Activated T-cell treated with anti-CD3 and anti-CD28 coated beads, Interleukin-2, amount 50 U/mL, for 24 hours (primary cell): ENCODE data around the gene ADCY9.
A peak's percentile ranks its signal among the peaks of the same experiment; 100 is the strongest.
"Not testable (repeated sequence)": the region's sequence is repeated elsewhere in the genome, so short reads cannot be mapped to it uniquely, and the experiment has no call there.

Source experiments
- DNase-seq: peaks from one replicate; pipeline ENCODE4 v3.0.0-alpha.2; 2020
- H3K27ac Mint-ChIP-seq: 2 replicates; pipeline ENCODE4 v1.8.0; 2020; ENCODE audit warnings: mild to moderate bottlenecking, mixed read lengths
- H3K27me3 Mint-ChIP-seq: 2 replicates; pipeline ENCODE4 v1.8.0; 2020; ENCODE audit warnings: mixed read lengths
- H3K36me3 Mint-ChIP-seq: 2 replicates; pipeline ENCODE4 v1.8.0; 2020; ENCODE audit warnings: low read depth, mixed read lengths
- H3K4me1 Mint-ChIP-seq: 2 replicates; pipeline ENCODE4 v1.8.0; 2020; ENCODE audit warnings: low read depth, mixed read lengths
- H3K4me3 Mint-ChIP-seq: 2 replicates; pipeline ENCODE4 v1.8.0; 2020; ENCODE audit warnings: mild to moderate bottlenecking, moderate library complexity, mixed read lengths
- H3K9me3 Mint-ChIP-seq: 2 replicates; pipeline ENCODE4 v1.8.0; 2020; ENCODE audit warnings: mixed read lengths

Gene ADCY9

GRCh38 chr16:3965781-3966582 lies 150.3 kb downstream of the ADCY9 start:
- Mint-ChIP-seq H3K27ac (no peak overlapping the region), H3K27me3 (no peaks in the 10 kb centered on the region), H3K4me3 (no peak overlapping the region), H3K9me3 (no peaks in the 10 kb centered on the region), H3K36me3 (peaks cover 20% of the 10 kb centered on the region), H3K4me1 (peaks cover 21% of the 10 kb centered on the region)
- no peak for DNase-seq

GRCh38 chr16:3965306-3965705 lies 150.9 kb downstream of the ADCY9 start:
- no peaks in the 10 kb centered on the region for H3K9me3 Mint-ChIP-seq
- peaks cover 20% of the 10 kb centered on the region for H3K36me3 Mint-ChIP-seq
- no peak overlapping the region for H3K4me3 Mint-ChIP-seq
- no peak for DNase-seq
- no peaks in the 10 kb centered on the region for H3K27me3 Mint-ChIP-seq
- H3K4me1 Mint-ChIP-seq = peaks cover 28% of the 10 kb centered on the region
- no peak overlapping the region for H3K27ac Mint-ChIP-seq

DNA sequence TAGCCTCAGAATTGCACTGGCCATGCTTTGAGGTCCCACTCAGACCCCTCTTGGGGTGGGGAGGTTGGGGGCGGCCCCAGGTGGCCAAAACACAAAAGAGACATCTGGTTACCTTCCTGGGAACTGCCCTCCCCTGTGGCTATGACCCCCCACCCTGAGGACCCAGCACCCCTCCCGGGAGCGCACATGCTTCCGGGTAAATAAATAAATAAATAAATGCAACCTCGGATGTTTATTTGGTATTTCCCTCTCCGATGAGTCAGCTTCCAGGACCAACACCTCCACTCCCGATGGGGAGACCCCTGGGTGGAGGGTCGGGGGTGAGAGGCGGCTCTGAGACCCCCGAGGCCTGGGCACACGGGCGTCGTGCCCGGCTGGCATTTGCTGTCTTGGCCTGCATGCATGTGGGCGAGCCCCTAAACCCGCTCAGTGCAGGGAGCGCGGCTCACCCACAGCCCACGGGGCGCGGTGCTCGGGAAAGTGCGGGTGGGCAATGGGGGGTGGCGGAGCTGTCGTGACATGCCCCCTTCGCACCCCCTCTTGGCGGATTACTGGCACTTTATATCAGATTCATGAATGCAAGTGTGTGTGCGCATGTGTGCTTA lies 151.5 kb downstream of the ADCY9 start:
- no peak overlapping the region for H3K4me3 Mint-ChIP-seq
- H3K9me3 Mint-ChIP-seq = no peaks in the 10 kb centered on the region
- H3K27me3 Mint-ChIP-seq = no peaks in the 10 kb centered on the region
- peaks cover 20% of the 10 kb centered on the region for H3K36me3 Mint-ChIP-seq
- no peak overlapping the region for H3K27ac Mint-ChIP-seq
- H3K4me1 Mint-ChIP-seq = peaks cover 28% of the 10 kb centered on the region
- DNase-seq = no peak

GRCh38 chr16:3963886-3964685 lies 152.2 kb downstream of the ADCY9 start:
- Mint-ChIP-seq H3K9me3 (no peaks in the 10 kb centered on the region), H3K27me3 (no peaks in the 10 kb centered on the region), H3K4me1 (peaks cover 28% of the 10 kb centered on the region), H3K36me3 (peaks cover 20% of the 10 kb centered on the region), H3K4me3 (no peak overlapping the region), H3K27ac (no peak overlapping the region)
- DNase-seq = no peak

- DNase-seq = peak; percentile 52
- peaks cover 28% of the 10 kb centered on the region for H3K4me1 Mint-ChIP-seq
- no peaks in the 10 kb centered on the region for H3K9me3 Mint-ChIP-seq
- no peaks in the 10 kb centered on the region for H3K27me3 Mint-ChIP-seq
- H3K27ac Mint-ChIP-seq = no peak overlapping the region
- no peak overlapping the region for H3K4me3 Mint-ChIP-seq
- H3K36me3 Mint-ChIP-seq = peaks cover 20% of the 10 kb centered on the region
Measured at GRCh38 chr16:3963203-3963602, 153.0 kb downstream of the ADCY9 start.

- H3K27ac Mint-ChIP-seq = no peak overlapping the region
- peak overlapping the region; percentile 76 for H3K4me3 Mint-ChIP-seq
- H3K4me1 Mint-ChIP-seq = peaks cover 28% of the 10 kb centered on the region
- peaks cover 17% of the 10 kb centered on the region for H3K27me3 Mint-ChIP-seq
- no peaks in the 10 kb centered on the region for H3K9me3 Mint-ChIP-seq
- H3K36me3 Mint-ChIP-seq = peaks cover 14% of the 10 kb centered on the region
- no peak for DNase-seq
Measured at GRCh38 chr16:3961449-3961849, 154.8 kb downstream of the ADCY9 start.

DNA sequence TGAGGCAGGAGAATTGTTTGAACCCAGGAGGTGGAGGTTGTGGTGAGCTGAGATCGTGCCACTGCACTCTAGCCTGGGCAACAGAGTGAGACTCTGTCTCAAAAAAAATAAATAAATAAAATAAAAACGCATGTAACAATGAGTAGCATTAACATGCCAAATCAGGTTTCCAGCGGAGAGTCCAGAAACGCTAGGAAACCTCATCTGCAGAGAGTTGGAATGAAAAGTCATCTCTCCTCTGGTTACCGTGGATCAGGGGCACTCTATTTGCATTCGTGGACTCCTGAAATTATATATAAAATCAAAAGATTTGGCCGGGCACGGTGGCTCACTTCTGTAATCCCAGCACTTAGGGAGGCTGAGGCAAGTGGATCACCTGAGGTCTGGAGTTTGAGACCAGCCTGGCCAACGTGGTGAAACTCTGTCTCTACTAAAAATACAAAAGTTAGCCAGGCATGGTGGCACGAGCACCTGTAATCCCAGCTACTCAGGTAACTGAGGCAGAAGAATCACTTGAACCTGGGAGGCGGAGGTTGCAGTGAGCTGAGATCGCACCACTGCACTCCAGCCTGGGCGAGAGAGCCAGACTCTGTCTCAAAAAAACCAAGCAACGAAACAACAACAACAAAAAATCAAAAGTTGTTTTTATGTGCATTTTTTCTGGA lies 156.2 kb downstream of the ADCY9 start:
- peaks cover 28% of the 10 kb centered on the region for H3K4me1 Mint-ChIP-seq

GRCh38 chr16:3959148-3959547 lies 157.1 kb downstream of the ADCY9 start:
- no peaks in the 10 kb centered on the region for H3K9me3 Mint-ChIP-seq
- H3K36me3 Mint-ChIP-seq = no peaks in the 10 kb centered on the region
- peaks cover 37% of the 10 kb centered on the region for H3K27me3 Mint-ChIP-seq

More for the DNA sequence above, 156.2 kb downstream of the ADCY9 start:
- DNase-seq, H3K27ac Mint-ChIP-seq, H3K36me3 Mint-ChIP-seq, H3K9me3 Mint-ChIP-seq: not testable (repeated sequence)
- Mint-ChIP-seq H3K27me3 (peaks cover 28% of the 10 kb centered on the region), H3K4me3 (peak overlapping the region; percentile 76)

GRCh38 chr16:3957344-3957980 lies 158.8 kb downstream of the ADCY9 start:
- Mint-ChIP-seq H3K4me3 (no peak overlapping the region), H3K27me3 (peaks cover 47% of the 10 kb centered on the region), H3K4me1 (peaks cover 13% of the 10 kb centered on the region), H3K9me3 (no peaks in the 10 kb centered on the region), H3K36me3 (no peaks in the 10 kb centered on the region), H3K27ac (no peak overlapping the region)
- DNase-seq = no peak

More at GRCh38 chr16:3959148-3959547, 157.1 kb downstream of the ADCY9 start:
- no peak for DNase-seq
- H3K4me1 Mint-ChIP-seq = peaks cover 28% of the 10 kb centered on the region
- H3K4me3 Mint-ChIP-seq = no peak overlapping the region
- H3K27ac Mint-ChIP-seq = no peak overlapping the region

DNA sequence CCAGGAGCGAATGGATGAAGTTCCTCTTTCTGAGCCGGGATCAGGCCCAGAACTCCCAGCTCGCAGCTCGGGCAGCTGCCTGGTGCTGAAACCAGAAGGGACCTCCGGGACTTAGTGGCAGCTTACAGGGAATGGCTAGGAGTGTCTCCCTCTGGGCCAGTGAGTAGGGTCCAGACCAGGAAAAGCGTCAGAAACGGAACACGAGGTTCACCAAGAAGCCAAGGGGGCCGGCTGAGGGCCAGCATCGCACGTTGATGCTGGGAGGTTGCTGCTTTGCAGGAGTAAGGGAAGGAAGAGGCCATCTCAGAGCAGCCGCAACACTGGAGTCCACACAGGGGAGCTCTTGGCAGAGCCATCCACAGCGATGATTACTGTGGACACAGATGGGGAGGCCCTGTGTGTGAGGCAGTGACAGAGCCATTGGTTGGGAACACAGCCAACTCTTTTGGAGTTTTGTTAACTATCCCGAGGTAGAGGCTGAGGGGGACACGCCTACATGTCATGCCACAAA lies 161.8 kb downstream of the ADCY9 start:
- H3K27ac Mint-ChIP-seq = no peak overlapping the region
- no peaks in the 10 kb centered on the region for H3K4me1 Mint-ChIP-seq
- H3K9me3 Mint-ChIP-seq = no peaks in the 10 kb centered on the region
- no peak overlapping the region for H3K4me3 Mint-ChIP-seq
- H3K27me3 Mint-ChIP-seq = peaks cover 60% of the 10 kb centered on the region
- DNase-seq = no peak
- no peaks in the 10 kb centered on the region for H3K36me3 Mint-ChIP-seq

- Mint-ChIP-seq H3K27me3 (peaks cover 60% of the 10 kb centered on the region), H3K4me3 (no peak overlapping the region), H3K4me1 (no peaks in the 10 kb centered on the region), H3K27ac (no peak overlapping the region), H3K36me3 (no peaks in the 10 kb centered on the region), H3K9me3 (no peaks in the 10 kb centered on the region)
- no peak for DNase-seq
Measured at GRCh38 chr16:3953728-3954410, 162.4 kb downstream of the ADCY9 start.

GRCh38 chr16:3952737-3953131 lies 163.5 kb downstream of the ADCY9 start:
- no peak for DNase-seq
- H3K36me3 Mint-ChIP-seq = no peaks in the 10 kb centered on the region
- H3K27ac Mint-ChIP-seq = no peak overlapping the region
- H3K4me3 Mint-ChIP-seq = no peak overlapping the region
- no peaks in the 10 kb centered on the region for H3K9me3 Mint-ChIP-seq
- H3K4me1 Mint-ChIP-seq = no peaks in the 10 kb centered on the region
- H3K27me3 Mint-ChIP-seq = peaks cover 59% of the 10 kb centered on the region

DNA sequence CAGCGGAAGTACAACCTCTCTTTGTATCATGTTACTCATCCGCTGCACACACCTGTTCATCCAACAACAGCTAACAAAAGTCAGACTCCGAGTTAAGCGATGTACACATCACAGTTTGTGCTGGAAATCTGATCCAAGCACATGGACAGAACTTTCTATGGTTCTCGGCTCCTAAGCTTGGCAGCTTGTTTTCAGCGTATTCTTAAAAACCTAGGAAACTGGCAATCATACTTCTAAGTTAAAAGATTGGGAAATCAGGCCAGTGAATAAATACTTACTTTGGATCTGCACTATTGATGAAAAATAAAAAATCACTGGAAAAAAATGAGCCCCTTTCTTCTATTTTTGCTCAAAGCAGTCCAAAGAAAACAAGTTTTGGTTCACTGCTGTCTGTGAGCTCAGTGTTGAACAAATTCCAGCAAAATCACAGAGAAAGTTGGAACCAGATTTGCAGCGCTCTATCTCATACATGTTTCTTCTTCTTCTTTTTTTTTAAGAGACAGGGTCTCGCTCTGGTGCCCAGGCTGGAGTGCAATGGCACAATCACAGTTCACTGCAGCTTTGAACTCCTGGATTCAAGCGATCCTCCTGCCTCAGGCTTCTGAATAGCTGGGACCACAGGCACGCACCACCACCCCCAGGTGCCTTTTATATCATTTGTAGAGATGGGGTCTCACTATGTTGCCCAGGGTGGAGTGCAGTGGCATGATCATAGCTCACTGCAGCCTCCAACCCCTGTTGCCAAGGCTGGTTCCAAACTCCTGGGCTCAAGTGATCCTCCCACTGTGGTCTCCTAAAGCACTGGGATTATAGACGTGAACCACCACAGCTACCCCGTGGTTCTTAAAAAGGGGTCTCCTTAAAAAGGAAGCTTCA lies 164.1 kb downstream of the ADCY9 start:
- H3K27ac Mint-ChIP-seq = no peak overlapping the region
- no peaks in the 10 kb centered on the region for H3K9me3 Mint-ChIP-seq
- peaks cover 52% of the 10 kb centered on the region for H3K27me3 Mint-ChIP-seq
- no peaks in the 10 kb centered on the region for H3K4me1 Mint-ChIP-seq
- H3K4me3 Mint-ChIP-seq = no peak overlapping the region
- no peak for DNase-seq
- H3K36me3 Mint-ChIP-seq = no peaks in the 10 kb centered on the region
